ENCODE measurements around the gene DZIP1L.

GRCh38 chr3:138036572-138036971 is 78.8 kb downstream of the DZIP1L start:
- TF ChIP-seq SIN3A (IDR thresholded peaks at IDR 0.05; ENCODE audit: borderline replicate concordance, insufficient read depth, low read length) (no peak), TAF1 (IDR thresholded peaks at IDR 0.05; ENCODE audit: borderline replicate concordance, insufficient read depth, low read length) (no peak), POLR2AphosphoS5 (IDR thresholded peaks at IDR 0.05; ENCODE audit: low read depth, low read length) (no peak), FOXP2 (optimal IDR thresholded peaks at IDR 0.05; ENCODE audit: borderline replicate concordance, extremely low read depth, extremely low read length, insufficient read depth) (no peak)
- TF ChIP-seq, protein P1, sequence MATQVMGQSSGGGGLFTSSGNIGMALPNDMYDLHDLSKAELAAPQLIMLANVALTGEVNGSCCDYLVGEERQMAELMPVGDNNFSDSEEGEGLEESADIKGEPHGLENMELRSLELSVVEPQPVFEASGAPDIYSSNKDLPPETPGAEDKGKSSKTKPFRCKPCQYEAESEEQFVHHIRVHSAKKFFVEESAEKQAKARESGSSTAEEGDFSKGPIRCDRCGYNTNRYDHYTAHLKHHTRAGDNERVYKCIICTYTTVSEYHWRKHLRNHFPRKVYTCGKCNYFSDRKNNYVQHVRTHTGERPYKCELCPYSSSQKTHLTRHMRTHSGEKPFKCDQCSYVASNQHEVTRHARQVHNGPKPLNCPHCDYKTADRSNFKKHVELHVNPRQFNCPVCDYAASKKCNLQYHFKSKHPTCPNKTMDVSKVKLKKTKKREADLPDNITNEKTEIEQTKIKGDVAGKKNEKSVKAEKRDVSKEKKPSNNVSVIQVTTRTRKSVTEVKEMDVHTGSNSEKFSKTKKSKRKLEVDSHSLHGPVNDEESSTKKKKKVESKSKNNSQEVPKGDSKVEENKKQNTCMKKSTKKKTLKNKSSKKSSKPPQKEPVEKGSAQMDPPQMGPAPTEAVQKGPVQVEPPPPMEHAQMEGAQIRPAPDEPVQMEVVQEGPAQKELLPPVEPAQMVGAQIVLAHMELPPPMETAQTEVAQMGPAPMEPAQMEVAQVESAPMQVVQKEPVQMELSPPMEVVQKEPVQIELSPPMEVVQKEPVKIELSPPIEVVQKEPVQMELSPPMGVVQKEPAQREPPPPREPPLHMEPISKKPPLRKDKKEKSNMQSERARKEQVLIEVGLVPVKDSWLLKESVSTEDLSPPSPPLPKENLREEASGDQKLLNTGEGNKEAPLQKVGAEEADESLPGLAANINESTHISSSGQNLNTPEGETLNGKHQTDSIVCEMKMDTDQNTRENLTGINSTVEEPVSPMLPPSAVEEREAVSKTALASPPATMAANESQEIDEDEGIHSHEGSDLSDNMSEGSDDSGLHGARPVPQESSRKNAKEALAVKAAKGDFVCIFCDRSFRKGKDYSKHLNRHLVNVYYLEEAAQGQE (IDR thresholded peaks at IDR 0.05; ENCODE audit: insufficient read depth in 1 of 2, low read depth in 2 of 2, low read length in 2 of 2), result no peak
